Measurements from ENCODE around the gene CD99. TPM values are rescaled to one million over a fixed set of nuclear protein-coding genes. Genes with fewer than 3 reads are reported as not detected.

The CD99 gene
- total and polyA plus RNA-seq, 2 experiments from 2014 or later: 329 to 565 TPM

DNA sequence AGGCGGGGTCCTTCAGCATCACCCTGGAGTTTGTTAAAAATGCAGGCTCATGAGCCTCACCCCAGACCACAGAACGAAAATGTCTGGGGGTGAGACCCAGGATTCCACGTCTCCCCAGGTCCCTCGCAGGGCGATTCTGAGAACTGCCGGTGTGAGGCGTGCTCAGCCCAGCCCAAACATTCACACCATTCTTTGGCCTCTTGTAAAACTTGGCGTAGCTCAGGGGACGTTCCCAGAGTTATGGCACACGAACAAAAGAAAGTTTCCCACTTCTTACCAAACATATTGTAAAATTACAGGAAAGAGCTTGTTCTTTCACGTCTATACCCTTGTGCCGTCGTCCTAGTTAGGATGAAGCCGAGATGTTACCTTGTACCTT lies 12.9 kb downstream of the CD99 start:
- peak overlapping the region; percentile 44 for H3K4me2 ChIP-seq
- H2AFZ ChIP-seq: no peak overlapping the region
- H3K4me1 ChIP-seq (ENCODE audit: insufficient read depth): peaks cover 43% of the 10 kb centered on the region
- no peaks in the 10 kb centered on the region for H3K27me3 ChIP-seq
- TF ChIP-seq EZH2 (IDR thresholded peaks at IDR 0.05; ENCODE audit: borderline replicate concordance) (no peak), EZH2phosphoT487 (IDR thresholded peaks at IDR 0.05; ENCODE audit: low read depth, severe bottlenecking, unreplicated experiment) (no peak)
- TF ChIP-seq, protein P1, sequence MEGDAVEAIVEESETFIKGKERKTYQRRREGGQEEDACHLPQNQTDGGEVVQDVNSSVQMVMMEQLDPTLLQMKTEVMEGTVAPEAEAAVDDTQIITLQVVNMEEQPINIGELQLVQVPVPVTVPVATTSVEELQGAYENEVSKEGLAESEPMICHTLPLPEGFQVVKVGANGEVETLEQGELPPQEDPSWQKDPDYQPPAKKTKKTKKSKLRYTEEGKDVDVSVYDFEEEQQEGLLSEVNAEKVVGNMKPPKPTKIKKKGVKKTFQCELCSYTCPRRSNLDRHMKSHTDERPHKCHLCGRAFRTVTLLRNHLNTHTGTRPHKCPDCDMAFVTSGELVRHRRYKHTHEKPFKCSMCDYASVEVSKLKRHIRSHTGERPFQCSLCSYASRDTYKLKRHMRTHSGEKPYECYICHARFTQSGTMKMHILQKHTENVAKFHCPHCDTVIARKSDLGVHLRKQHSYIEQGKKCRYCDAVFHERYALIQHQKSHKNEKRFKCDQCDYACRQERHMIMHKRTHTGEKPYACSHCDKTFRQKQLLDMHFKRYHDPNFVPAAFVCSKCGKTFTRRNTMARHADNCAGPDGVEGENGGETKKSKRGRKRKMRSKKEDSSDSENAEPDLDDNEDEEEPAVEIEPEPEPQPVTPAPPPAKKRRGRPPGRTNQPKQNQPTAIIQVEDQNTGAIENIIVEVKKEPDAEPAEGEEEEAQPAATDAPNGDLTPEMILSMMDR (IDR thresholded peaks at IDR 0.05; ENCODE audit: poor library complexity): no peak
- no peak overlapping the region for H3K4me3 ChIP-seq
- H4K20me1 ChIP-seq (ENCODE audit: insufficient read depth, poor library complexity, severe bottlenecking): peaks cover 65% of the 10 kb centered on the region
- H3K36me3 ChIP-seq (replicated peaks; ENCODE audit: insufficient read depth, low read depth): no peaks in the 10 kb centered on the region
- no peaks in the 10 kb centered on the region for H3K9me3 ChIP-seq (ENCODE audit: low read depth)
- 77% methylated on average over 14 of the region's 14 CpGs for WGBS (ENCODE audit: low lambda C conversion rate, missing lambda C conversion rate)
- peaks cover 96% of the 10 kb centered on the region for H3K79me2 ChIP-seq
- no peaks in the 10 kb centered on the region for H3K9me2 ChIP-seq (replicated peaks; ENCODE audit: insufficient read depth)
- peak overlapping the region; percentile 59 for H3K27ac ChIP-seq
- DNase-seq (ENCODE audit: low spot score): no peak

- Histone ChIP-seq H3K36me3 (replicated peaks; ENCODE audit: insufficient read depth, low read depth) (no peaks in the 10 kb centered on the region), H3K9me3 (ENCODE audit: low read depth) (no peaks in the 10 kb centered on the region), H3K27ac (peak overlapping the region; percentile 59), H3K9me2 (replicated peaks; ENCODE audit: insufficient read depth) (no peaks in the 10 kb centered on the region), H3K4me1 (ENCODE audit: insufficient read depth) (peaks cover 48% of the 10 kb centered on the region), H3K27me3 (no peaks in the 10 kb centered on the region), H3K79me2 (peaks cover 94% of the 10 kb centered on the region), H4K20me1 (ENCODE audit: insufficient read depth, poor library complexity, severe bottlenecking) (peaks cover 64% of the 10 kb centered on the region), H2AFZ (no peak overlapping the region), H3K4me2 (no peak overlapping the region), H3K4me3 (no peak overlapping the region)
- 78% methylated on average over 18 of the region's 18 CpGs for WGBS (ENCODE audit: low lambda C conversion rate, missing lambda C conversion rate)
- TF ChIP-seq, protein P1 (IDR thresholded peaks at IDR 0.05; ENCODE audit: poor library complexity): no peak
- TF ChIP-seq EZH2phosphoT487 (IDR thresholded peaks at IDR 0.05; ENCODE audit: low read depth, severe bottlenecking, unreplicated experiment) (no peak), EZH2 (IDR thresholded peaks at IDR 0.05; ENCODE audit: borderline replicate concordance) (no peak)
- DNase-seq (ENCODE audit: low spot score): no peak
Measured at GRCh38 chrX:2705046-2705832, 14.1 kb downstream of the CD99 start.

GRCh38 chrX:2707334-2707760 lies 16.3 kb downstream of the CD99 start:
- H3K9me3 ChIP-seq (ENCODE audit: low read depth): no peaks in the 10 kb centered on the region
- H3K4me2 ChIP-seq: peak overlapping the region; percentile 43
- TF ChIP-seq, protein P1 (IDR thresholded peaks at IDR 0.05; ENCODE audit: poor library complexity): no peak
- TF ChIP-seq EZH2phosphoT487 (IDR thresholded peaks at IDR 0.05; ENCODE audit: low read depth, severe bottlenecking, unreplicated experiment): no peak
- no peak for TF ChIP-seq EZH2 (IDR thresholded peaks at IDR 0.05; ENCODE audit: borderline replicate concordance)
- H2AFZ ChIP-seq: no peak overlapping the region
- peak; percentile 83 for DNase-seq (ENCODE audit: low spot score)
- no peaks in the 10 kb centered on the region for H3K9me2 ChIP-seq (replicated peaks; ENCODE audit: insufficient read depth)
- H3K4me3 ChIP-seq: no peak overlapping the region
- H3K79me2 ChIP-seq: peaks cover 92% of the 10 kb centered on the region
- no peaks in the 10 kb centered on the region for H3K36me3 ChIP-seq (replicated peaks; ENCODE audit: insufficient read depth, low read depth)
- peaks cover 45% of the 10 kb centered on the region for H4K20me1 ChIP-seq (ENCODE audit: insufficient read depth, poor library complexity, severe bottlenecking)
- no peaks in the 10 kb centered on the region for H3K27me3 ChIP-seq
- peak overlapping the region; percentile 80 for H3K27ac ChIP-seq
- WGBS (ENCODE audit: low lambda C conversion rate, missing lambda C conversion rate): 9% methylated on average over 12 of the region's 12 CpGs
- peaks cover 48% of the 10 kb centered on the region for H3K4me1 ChIP-seq (ENCODE audit: insufficient read depth)
